A549 (cell line): ENCODE measurements around the gene KRT77. TPM values are rescaled to one million over a fixed set of nuclear protein-coding genes. Genes with fewer than 3 reads are reported as not detected.

ENCODE experiments used
- ATAC-seq, 2 experiments: fragments of 200-7000 bp in 1 of 2; fragments of >200 bp in 1 of 2; cut with Nextera tagmentation in 1 of 2; cut with Tn5 transposase in 1 of 2; 3 replicates each; pipeline versions ENCODE4 v1.8.0 to v1.9.1; 2018 to 2020; ENCODE audit warnings: mild to moderate bottlenecking in 1 of 2, moderate library complexity in 1 of 2
- CTCF ChIA-PET: fragments of 300-600 bp; sonication (Branson Sonifier 250); formaldehyde crosslinking; extraction: SDS; loops from one replicate; lab custom pipeline; 2021; ENCODE audit warnings: antibody characterized with exemption, inconsistent platforms; lab: Yijun Ruan, JAX
- POLR2A ChIA-PET: fragments of 350-600 bp; formaldehyde crosslinking; extraction: SDS; loops from one replicate; lab custom pipeline; 2021; ENCODE audit warnings: antibody characterized with exemption, inconsistent platforms; lab: Yijun Ruan, JAX
- DNase-seq, 2 experiments: peaks; one replicate each; pipeline versions ENCODE4 v3.0.0 to v3.0.0-alpha.2; 2011 to 2016; ENCODE audit warnings: low read depth in 1 of 2, low spot score in 1 of 2
- FAIRE-seq: peaks from 2 replicates; lab custom pipeline; 2011; peaks lifted over from hg19 to GRCh38; lab: Jason Lieb, UNC
- H3K27ac ChIP-seq, 2 experiments: fragments of >200 bp; sonication (Bioruptor Twin); formaldehyde crosslinking; 3 replicates each; pipeline ENCODE4 v1.5.1; 2016 to 2017
- H3K4me1 ChIP-seq: fragments of >200 bp; sonication (Bioruptor Twin); formaldehyde crosslinking; 3 replicates; pipeline ENCODE4 v1.6.1; 2016
- H3K4me2 ChIP-seq: fragments of >200 bp; sonication (Bioruptor Twin); formaldehyde crosslinking; 3 replicates; pipeline ENCODE4 v1.6.1; 2016
- H3K4me3 ChIP-seq: fragments of >200 bp; sonication (Bioruptor Twin); formaldehyde crosslinking; 3 replicates; pipeline ENCODE4 v1.5.1; 2016
- H3K9me3 ChIP-seq: fragments of >200 bp; sonication (Bioruptor Twin); formaldehyde crosslinking; 3 replicates; pipeline ENCODE4 v1.6.1; 2016
- CBX8 ChIP-seq: fragments of 200-600 bp; sonication (generic); IDR thresholded peaks from 2 replicates; pipeline ENCODE4 v1.6.1; 2016
- CHD2 ChIP-seq: fragments of 150-350 bp; IDR thresholded peaks from 2 replicates; pipeline ENCODE4 v1.6.1; 2014; ENCODE audit warnings: low read length; ENCODE audit not compliant: partially characterized antibody
- E2F6 ChIP-seq: IDR thresholded peaks from 2 replicates; pipeline ENCODE4 v1.6.1; 2012; ENCODE audit warnings: low read depth, borderline replicate concordance
- EHF ChIP-seq: fragments of 250-450 bp; sonication (Bioruptor Pico); IDR thresholded peaks from 2 replicates; pipeline ENCODE4 v1.5.0; 2020; ENCODE audit warnings: mild to moderate bottlenecking
- EP300 ChIP-seq, 2 experiments: fragments of >200 bp; sonication (Bioruptor Twin); formaldehyde crosslinking; IDR thresholded peaks; 2 replicates in 1 of 2; 3 replicates in 1 of 2; pipeline ENCODE4 v1.6.1; 2016 to 2017
- FOSB ChIP-seq: fragments of 250-450 bp; sonication (Bioruptor Pico); IDR thresholded peaks from 2 replicates; pipeline ENCODE4 v1.5.0; 2020; ENCODE audit warnings: mild to moderate bottlenecking, moderate library complexity
- FOXS1 ChIP-seq: fragments of 250-450 bp; sonication (Bioruptor Pico); IDR thresholded peaks from 2 replicates; pipeline ENCODE4 v1.5.0; 2020; ENCODE audit warnings: mild to moderate bottlenecking, moderate library complexity
- HDAC2 ChIP-seq: fragments of 200-600 bp; sonication (generic); IDR thresholded peaks from 2 replicates; pipeline ENCODE4 v1.6.1; 2016
- HEYL ChIP-seq: fragments of 250-450 bp; sonication (Bioruptor Pico); IDR thresholded peaks from 2 replicates; pipeline ENCODE4 v1.8.0; 2021; ENCODE audit warnings: mild to moderate bottlenecking, moderate library complexity
- HOXB13 ChIP-seq: fragments of 250-450 bp; sonication (Bioruptor Pico); IDR thresholded peaks from 2 replicates; pipeline ENCODE4 v1.5.0; 2020; ENCODE audit warnings: low read depth, mild to moderate bottlenecking, moderate library complexity
- HOXB5 ChIP-seq: fragments of 250-450 bp; sonication (Bioruptor Pico); IDR thresholded peaks from 2 replicates; pipeline ENCODE4 v1.5.0; 2020; ENCODE audit warnings: mild to moderate bottlenecking, moderate library complexity
- KDM1A ChIP-seq: fragments of 200-600 bp; sonication (generic); IDR thresholded peaks from 2 replicates; pipeline ENCODE4 v1.6.1; 2016; ENCODE audit warnings: low read depth, mild to moderate bottlenecking
- KDM5A ChIP-seq: fragments of 200-600 bp; sonication (generic); IDR thresholded peaks from 2 replicates; pipeline ENCODE4 v1.6.1; 2016; ENCODE audit warnings: antibody characterized with exemption, mild to moderate bottlenecking
- MAZ ChIP-seq: fragments of 150-350 bp; IDR thresholded peaks from 2 replicates; pipeline ENCODE4 v1.6.1; 2014; ENCODE audit warnings: antibody characterized with exemption, low read depth, low read length, borderline replicate concordance
- NFE2L2 ChIP-seq: fragments of 150-350 bp; conservative IDR thresholded peaks from 2 replicates; pipeline ENCODE4 v1.6.1; 2014; ENCODE audit warnings: low read length
- PHF8 ChIP-seq: fragments of 200-600 bp; sonication (generic); IDR thresholded peaks from 2 replicates; pipeline ENCODE4 v1.6.1; 2016; ENCODE audit warnings: low read depth, mild to moderate bottlenecking, antibody characterized with exemption, moderate library complexity, borderline replicate concordance
- REST ChIP-seq: fragments of 200-600 bp; sonication (generic); IDR thresholded peaks from 2 replicates; pipeline ENCODE4 v1.6.1; 2016; ENCODE audit warnings: antibody characterized with exemption, mild to moderate bottlenecking, moderate library complexity
- RNF2 ChIP-seq: fragments of 200-600 bp; sonication (generic); IDR thresholded peaks from 2 replicates; pipeline ENCODE4 v1.6.1; 2016; ENCODE audit warnings: low read depth, mild to moderate bottlenecking, antibody characterized with exemption, moderate library complexity, borderline replicate concordance
- SREBF2 ChIP-seq: fragments of 450-650 bp; IDR thresholded peaks from 2 replicates; pipeline ENCODE4 v1.6.1; 2014; ENCODE audit warnings: mild to moderate bottlenecking, moderate library complexity
- ZFP36 ChIP-seq: fragments of 450-650 bp; IDR thresholded peaks from 2 replicates; pipeline ENCODE4 v1.6.1; 2014; ENCODE audit warnings: borderline replicate concordance; ENCODE audit not compliant: partially characterized antibody
- WGBS: methylation state at CpG from one replicate; pipeline ENCODE4 v1.1.6; 2017; ENCODE audit errors: missing lambda C conversion rate; 5-methylcytosine and 5-hydroxymethylcytosine counted together
- polyA plus RNA-seq, 4 experiments: library from polyadenylated mRNA; depleted of rRNA in 3 of 4; stranded (reverse); fragments of >200 nt; fragmentation: RNase III in 1 of 4; extraction: RNeasy Plus Mini Kit Qiagen cat#74134 plus additional on column Dnase treatment in 1 of 4; gene quantifications; 2 replicates in 3 of 4; 3 replicates in 1 of 4; pipeline ENCODE4 v1.2.3, GENCODE V29; 2011 to 2017
- TF ChIP-seq, protein P1 (sequence below): fragments of >200 bp; sonication (Bioruptor Twin); formaldehyde crosslinking; IDR thresholded peaks from 3 replicates; pipeline ENCODE4 v1.5.1; 2016

Gene KRT77
- polyA plus RNA-seq, 2 of the 4 experiments (the other 2 are of a cell fraction) = 0.03 TPM; not detected in 1

GRCh38 chr12:52656616-52657015 is 46.7 kb downstream of the KRT77 start:
- FAIRE-seq (no peak), DNase-seq (no peak), ATAC-seq (no peak; a peak in 2 of 6 replicates)
- Histone ChIP-seq H3K4me1 (no peaks in the 10 kb centered on the region), H3K4me3 (no peak overlapping the region), H3K9me3 (no peaks in the 10 kb centered on the region), H3K4me2 (no peak overlapping the region), H3K27ac (no peak overlapping the region)
- 80% methylated on average over 4 of the region's 4 CpGs for WGBS
- ChIA-PET CTCF (interaction anchor here (1.1 to 1.5 kb wide), 3 partner anchors 9 to 277 kb away, joined by 3 to 5 read pairs (median 4); no protein-coding TSS in a partner anchor), POLR2A (no interaction called here)
- TF ChIP-seq REST (no peak), HDAC2 (no peak)

DNA sequence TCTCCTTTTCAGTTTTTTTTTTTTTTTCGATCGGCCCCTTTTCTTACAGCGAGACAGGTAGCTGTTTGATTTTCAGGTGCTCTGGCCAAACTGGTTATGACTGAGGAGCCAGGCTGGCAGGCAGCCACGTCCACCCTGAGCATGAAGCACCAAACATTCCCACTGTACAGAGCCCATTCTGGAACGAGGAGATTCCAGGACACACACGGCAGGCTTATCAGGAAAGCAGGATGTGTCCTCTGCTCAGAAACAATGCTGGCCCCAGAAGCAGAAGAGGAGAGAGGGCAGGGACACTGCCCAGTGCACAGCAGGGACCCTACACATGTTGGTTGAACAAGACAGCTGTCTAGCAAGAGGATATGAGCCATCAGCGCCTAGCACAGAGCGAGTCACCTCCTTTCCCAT is 47.6 kb downstream of the KRT77 start:
- ATAC-seq (peak in 1 of 2 experiments; percentile 33; a peak in 2 of 6 replicates), FAIRE-seq (no peak), DNase-seq (no peak)
- ChIA-PET POLR2A (no interaction called here), CTCF (interaction anchor here (1.1 to 1.4 kb wide), 2 partner anchors 10 to 276 kb away, joined by 4 to 5 read pairs; no protein-coding TSS in a partner anchor)
- H3K9me3 ChIP-seq = no peaks in the 10 kb centered on the region
- H3K27ac ChIP-seq = no peak overlapping the region
- H3K4me3 ChIP-seq = no peak overlapping the region
- 51% methylated on average over 8 of the region's 8 CpGs for WGBS
- no peak overlapping the region for H3K4me2 ChIP-seq
- TF ChIP-seq HOXB13 (CRISPR knock-in tag) = no peak
- no peak for TF ChIP-seq FOXS1
- no peak for TF ChIP-seq E2F6
- TF ChIP-seq FOSB (CRISPR knock-in tag) = no peak
- TF ChIP-seq MAZ = no peak
- TF ChIP-seq KDM1A = no peak
- no peak for TF ChIP-seq EP300 (IDR thresholded peaks at IDR 0.05)
- TF ChIP-seq, all 56 proteins: peak for 0
- H3K4me1 ChIP-seq = no peaks in the 10 kb centered on the region

GRCh38 chr12:52655251-52655650 is 48.1 kb downstream of the KRT77 start:
- TF ChIP-seq HEYL (no peak), SREBF2 (no peak), CHD2 (no peak), KDM5A (no peak), RNF2 (no peak), PHF8 (no peak), ZFP36 (no peak), EHF (no peak), HOXB13 (CRISPR knock-in tag) (no peak), CBX8 (no peak), REST (no peak), HOXB5 (CRISPR knock-in tag) (no peak), NFE2L2 (no peak)
- TF ChIP-seq, protein P1, sequence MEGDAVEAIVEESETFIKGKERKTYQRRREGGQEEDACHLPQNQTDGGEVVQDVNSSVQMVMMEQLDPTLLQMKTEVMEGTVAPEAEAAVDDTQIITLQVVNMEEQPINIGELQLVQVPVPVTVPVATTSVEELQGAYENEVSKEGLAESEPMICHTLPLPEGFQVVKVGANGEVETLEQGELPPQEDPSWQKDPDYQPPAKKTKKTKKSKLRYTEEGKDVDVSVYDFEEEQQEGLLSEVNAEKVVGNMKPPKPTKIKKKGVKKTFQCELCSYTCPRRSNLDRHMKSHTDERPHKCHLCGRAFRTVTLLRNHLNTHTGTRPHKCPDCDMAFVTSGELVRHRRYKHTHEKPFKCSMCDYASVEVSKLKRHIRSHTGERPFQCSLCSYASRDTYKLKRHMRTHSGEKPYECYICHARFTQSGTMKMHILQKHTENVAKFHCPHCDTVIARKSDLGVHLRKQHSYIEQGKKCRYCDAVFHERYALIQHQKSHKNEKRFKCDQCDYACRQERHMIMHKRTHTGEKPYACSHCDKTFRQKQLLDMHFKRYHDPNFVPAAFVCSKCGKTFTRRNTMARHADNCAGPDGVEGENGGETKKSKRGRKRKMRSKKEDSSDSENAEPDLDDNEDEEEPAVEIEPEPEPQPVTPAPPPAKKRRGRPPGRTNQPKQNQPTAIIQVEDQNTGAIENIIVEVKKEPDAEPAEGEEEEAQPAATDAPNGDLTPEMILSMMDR = no peak
- no peaks in the 10 kb centered on the region for H3K9me3 ChIP-seq
- H3K4me2 ChIP-seq = 0 out of 3 replicates have a peak overlapping the region, but pooled peaks have one; percentile 0
- H3K4me3 ChIP-seq = no peak overlapping the region
- FAIRE-seq (no peak), ATAC-seq (peak; percentile 37 to 47; a peak in 4 of 6 replicates), DNase-seq (no peak)
- H3K4me1 ChIP-seq = no peaks in the 10 kb centered on the region
- POLR2A ChIA-PET = no interaction called here
- no peak overlapping the region for H3K27ac ChIP-seq
- WGBS = 47% methylated on average over 6 of the region's 6 CpGs
- CTCF ChIA-PET = interaction anchor here (1.4 kb wide), 1 partner anchor 276 kb away, joined by 4 read pairs; no protein-coding TSS in a partner anchor
